Femur (tissue), 1 donor: ENCODE measurements around the gene CFAP61.
"Not testable (repeated sequence)": the region's sequence is repeated elsewhere in the genome, so short reads cannot be mapped to it uniquely, and the experiment has no call there.

Experiments
- DNase-seq: peaks from one replicate; pipeline ENCODE4 v3.0.0-alpha.2; 2017

CFAP61 gene

GRCh38 chr20:20237093-20237959 is 185.0 kb downstream of the CFAP61 start:
- peak; percentile 38 for DNase-seq

- no peak for DNase-seq
These were observed 189.6 kb downstream of the CFAP61 start for GRCh38 chr20:20241976-20242375.

DNA sequence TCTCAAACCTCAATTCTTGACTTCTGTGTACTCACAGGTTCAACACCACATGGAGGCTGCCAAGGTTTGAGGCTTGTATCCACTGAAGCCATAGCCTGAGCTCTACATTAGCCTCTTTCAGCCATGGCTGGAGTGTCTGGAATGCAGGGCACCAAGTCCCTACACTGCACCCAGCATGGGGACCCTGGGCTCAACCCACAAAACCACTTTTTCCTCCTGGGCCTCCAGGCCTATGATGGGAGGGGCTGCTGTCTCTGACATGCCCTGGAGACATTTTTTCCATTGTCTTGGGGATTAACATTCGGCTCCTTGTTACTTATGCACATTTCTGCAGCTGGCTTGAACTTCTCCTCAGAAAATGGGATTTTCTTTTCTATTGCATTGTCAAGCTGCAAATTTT is 192.1 kb downstream of the CFAP61 start:
- DNase-seq, result not testable (repeated sequence)

DNA sequence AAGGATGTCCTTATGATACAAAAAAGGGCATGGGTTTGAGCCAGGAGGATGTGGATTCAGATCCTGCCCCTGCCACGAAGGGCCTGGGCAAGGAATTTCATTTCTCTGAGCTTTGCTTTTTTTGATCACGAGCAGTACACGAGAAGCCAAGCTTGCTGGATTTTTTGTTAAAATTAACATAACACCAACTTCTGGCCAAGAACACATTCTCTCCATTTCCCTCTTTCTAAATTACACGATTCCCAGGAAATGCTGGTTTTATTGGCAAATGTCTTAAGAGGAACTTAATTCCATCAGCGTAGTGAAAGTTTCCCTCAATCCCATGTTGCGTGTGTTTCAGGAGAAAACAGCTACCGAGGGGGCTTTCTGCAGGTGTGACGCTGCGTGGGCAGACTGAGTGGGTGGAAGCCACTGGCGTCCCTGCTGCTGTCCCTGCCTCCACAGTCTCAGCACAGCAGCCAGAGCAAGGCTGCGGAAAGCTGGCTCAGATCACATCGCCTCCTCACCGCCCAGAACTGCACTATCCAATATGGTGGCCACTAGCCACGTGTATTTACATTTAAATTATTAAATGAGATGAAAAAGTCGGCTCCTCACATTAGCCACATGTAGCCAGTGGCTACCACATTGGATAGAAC is 194.8 kb downstream of the CFAP61 start:
- no peak for DNase-seq

- no peak for DNase-seq
These were observed 196.4 kb downstream of the CFAP61 start for GRCh38 chr20:20248620-20249200.

GRCh38 chr20:20251317-20251716 is 199.0 kb downstream of the CFAP61 start:
- no peak for DNase-seq

DNA sequence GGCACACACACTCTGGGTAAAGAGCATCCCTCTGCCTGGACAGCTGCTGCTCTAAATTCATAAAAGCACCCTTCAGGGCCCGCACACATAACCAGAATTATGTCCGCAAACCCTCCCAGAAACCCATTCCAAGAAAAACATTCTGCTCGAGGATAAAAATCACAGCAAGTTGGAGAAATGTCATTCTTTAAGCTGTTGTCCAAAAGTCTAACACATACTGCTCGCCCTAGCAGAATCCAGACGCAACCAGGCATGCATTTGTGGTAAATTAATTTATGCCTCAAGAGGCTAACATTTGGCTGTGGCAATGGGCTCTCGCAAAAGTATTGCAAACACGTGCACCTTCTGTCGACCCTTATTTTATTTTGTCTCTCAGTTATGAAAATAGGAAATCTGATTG is 199.5 kb downstream of the CFAP61 start:
- DNase-seq, result no peak

DNA sequence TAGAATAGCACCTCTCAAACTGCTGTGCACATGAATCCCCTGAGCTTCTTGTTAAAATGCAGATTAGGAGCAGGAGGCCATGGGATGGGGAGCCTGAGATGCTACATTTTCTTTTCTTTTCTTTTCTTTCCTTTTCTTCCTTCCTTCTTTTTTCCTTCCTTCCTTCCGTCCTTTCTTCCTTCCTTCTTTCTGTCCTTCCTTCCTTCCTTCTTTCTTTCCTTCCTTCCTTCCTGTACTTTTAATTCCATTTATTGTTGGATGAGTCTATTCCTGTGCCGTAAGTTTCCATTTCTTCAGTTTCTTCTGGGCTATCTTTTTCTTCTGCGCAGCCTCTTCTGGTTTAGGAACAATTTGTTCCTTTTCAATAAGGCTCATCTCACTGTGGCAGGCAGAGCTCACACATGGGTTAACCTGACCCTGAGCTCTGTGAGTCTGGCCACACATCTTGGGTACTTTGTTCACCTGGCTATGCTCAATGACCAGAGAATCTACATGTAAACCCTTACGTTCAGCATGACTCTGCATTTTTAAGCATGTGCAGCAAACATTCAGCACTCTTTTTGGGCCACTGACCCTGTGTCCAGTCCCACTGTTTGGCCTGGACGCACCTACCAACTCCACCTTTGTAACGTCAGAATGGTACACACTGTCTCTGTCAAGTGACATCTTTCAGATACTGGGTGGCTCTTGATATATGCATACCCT is 200.9 kb downstream of the CFAP61 start:
- DNase-seq, result no peak

DNA sequence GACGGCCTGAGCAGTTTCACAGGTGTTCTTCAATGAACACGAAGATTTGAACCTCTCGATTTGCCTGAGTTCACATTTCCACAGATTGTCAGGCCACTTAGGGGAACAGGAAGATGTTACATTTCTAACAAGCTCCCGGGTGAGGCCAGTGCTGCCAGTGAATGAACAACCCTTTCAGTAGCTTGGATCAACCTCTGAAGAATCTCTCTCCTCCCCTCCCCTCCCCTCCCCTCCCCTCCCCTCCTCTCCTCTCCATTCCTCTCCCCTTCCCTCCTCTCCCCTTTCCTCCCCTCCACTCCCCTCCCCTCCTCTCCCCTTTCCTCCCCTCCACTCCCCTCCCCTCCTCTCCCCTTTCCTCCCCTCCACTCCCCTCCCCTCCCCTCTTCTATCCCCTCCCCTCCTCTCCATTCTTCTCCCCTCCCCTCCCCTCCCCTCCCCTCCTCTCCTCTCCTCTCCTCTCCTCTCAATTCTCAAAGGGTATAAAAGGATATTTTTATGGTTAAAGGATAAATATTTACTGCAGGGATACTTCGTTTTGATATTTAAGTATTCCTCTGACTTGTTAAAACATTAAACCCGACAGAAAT is 201.5 kb downstream of the CFAP61 start:
- DNase-seq, result no peak

DNA sequence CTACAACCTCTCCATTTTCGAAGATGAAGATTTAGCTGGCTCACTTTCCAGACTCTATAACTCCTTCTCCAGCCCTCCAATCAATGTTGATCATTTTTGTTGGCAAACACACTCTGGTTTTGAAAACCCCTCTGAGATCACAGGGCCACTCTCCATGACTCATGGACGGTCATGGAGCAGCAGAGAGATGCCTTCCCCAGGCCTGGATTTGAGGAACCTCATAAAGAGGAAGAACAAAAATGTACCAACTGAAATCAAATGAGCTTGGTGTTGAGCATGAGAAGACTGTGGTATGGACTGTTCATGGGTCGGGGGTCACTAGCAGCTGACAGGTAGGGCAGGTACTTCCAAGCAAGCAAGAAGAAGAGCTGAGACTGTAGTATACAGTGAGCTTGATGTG is 202.8 kb downstream of the CFAP61 start:
- no peak for DNase-seq

- DNase-seq, result no peak
These were observed 207.2 kb downstream of the CFAP61 start for GRCh38 chr20:20259533-20259932.

DNA sequence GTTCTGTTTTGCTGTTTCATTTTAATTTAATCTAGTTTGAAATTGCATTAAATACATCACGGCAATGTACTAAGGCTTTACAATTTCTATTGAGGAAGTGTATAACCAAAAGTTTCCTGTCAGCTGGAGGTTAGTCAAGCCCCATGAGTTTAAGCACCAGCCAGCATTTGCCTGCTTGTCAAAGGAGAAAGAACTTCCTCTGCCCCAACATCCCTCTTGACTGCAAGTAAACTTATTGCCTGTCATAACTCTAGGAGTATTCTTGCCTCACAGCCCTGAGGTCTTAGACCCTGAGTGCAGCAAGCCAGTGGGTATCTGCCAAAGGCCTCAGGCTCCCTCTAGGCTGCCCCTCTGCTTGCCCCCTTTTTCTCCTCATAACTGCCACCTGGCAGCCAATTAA is 208.8 kb downstream of the CFAP61 start:
- DNase-seq, result no peak

GRCh38 chr20:20265210-20265609 is 212.9 kb downstream of the CFAP61 start:
- no peak for DNase-seq

DNA sequence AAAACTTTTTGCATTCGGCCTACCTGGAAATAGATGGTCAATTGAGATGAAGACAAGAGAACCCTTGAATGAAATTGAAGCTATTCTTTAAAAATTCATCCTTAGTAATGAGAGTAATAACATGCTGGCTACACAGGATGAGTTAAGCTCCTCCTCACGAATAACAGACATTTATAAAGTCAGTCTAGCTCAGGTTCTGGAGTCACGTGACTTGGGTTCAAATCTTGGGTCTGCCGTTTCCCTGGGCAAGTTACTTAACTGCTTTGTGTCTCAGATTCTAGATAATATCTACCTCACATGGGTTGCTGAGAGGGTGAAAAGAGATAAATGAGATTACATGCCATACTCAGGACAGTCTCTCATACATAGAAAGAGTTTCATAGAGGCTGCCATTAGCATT is 214.2 kb downstream of the CFAP61 start:
- no peak for DNase-seq

GRCh38 chr20:20267685-20268370 is 215.5 kb downstream of the CFAP61 start:
- DNase-seq, result no peak

DNA sequence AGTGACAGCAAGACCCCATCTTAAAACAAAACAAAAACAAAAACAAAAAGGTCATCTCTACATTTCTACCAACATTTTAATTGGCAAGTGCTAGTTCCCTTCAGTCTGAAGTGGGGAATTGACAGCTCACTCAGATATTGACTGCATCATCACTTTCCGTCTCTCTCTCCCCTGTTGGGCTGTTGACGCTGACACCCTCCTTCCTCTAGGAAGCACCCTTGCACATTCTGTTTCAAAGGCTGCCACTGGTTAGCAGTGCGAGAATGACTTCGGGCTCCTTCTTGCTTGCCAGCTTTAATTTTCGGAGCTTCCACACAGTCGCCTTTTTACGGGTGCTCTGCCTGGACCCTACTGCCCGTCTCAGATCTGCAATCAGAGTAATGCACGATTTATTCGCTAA is 218.9 kb downstream of the CFAP61 start:
- no peak for DNase-seq

DNA sequence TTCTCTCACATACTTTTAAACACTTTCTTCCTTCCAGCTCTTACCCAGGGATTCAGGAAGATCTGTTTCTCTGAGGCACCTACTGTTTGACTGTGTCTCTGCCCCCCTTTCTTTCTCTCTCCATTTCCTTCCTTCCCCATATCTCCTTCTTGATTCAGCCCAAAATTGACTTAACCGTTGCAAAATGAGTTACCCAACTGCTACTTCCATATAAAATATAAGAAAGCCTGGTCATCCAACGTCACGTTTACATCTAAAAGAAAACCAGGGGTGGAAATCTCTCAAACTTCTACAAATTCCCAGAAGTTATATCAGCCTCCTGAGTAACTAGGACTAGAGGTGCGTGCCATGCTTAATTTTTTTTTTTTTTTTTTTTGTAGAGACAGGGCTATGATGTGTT is 220.4 kb downstream of the CFAP61 start:
- DNase-seq, result no peak

DNA sequence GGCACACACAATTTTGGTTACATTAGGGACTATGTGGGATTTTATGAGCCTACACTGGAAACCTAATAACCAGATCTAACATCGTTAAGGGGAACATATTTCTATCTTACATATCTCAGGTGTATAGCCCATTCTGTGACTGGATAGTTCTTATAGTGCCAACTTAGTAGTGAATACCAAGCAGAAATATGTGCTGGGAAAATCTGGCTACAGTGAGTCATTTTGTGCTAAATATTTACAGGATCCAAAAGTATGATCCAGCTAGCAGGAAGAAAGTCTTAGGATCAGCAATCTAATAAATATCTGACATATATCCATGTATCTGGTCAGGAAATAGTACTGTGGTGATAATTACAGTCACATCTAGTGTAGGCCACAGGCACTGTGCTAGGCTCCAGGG is 221.0 kb downstream of the CFAP61 start:
- DNase-seq, result no peak

DNA sequence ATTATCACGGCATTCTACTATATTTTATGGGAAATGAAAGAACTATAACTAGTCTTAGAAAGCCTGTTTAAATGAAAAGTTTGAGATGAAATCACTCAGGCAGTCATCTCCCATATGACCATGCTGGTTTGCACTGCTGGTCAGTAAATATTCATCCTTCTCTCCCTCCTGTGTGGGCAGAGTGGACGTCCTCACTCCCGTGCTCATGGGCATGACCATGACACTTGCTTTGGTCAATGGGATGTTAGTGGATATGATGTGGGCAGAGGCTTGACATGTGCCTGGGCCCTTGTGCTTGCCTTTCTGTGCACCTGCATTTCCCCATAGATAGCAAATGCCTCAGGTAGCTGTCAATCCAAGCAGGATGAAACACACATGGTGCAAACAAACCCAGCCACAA is 222.5 kb downstream of the CFAP61 start:
- DNase-seq, result no peak

GRCh38 chr20:20275636-20276035 is 223.3 kb downstream of the CFAP61 start:
- no peak for DNase-seq

- DNase-seq, result no peak
These were observed 224.6 kb downstream of the CFAP61 start for GRCh38 chr20:20276811-20277530.

GRCh38 chr20:20277894-20278335 is 225.6 kb downstream of the CFAP61 start:
- no peak for DNase-seq
